ENCODE measurements around the gene GTF2F2. TPM values are rescaled to one million over a fixed set of nuclear protein-coding genes. Genes with fewer than 3 reads are reported as not detected.
"Not testable (repeated sequence)": the region's sequence is repeated elsewhere in the genome, so short reads cannot be mapped to it uniquely, and the experiment has no call there.

GTF2F2 gene
- total and polyA plus RNA-seq, 8 donors: 8.7 to 30.7 (median 16.2) TPM

DNA sequence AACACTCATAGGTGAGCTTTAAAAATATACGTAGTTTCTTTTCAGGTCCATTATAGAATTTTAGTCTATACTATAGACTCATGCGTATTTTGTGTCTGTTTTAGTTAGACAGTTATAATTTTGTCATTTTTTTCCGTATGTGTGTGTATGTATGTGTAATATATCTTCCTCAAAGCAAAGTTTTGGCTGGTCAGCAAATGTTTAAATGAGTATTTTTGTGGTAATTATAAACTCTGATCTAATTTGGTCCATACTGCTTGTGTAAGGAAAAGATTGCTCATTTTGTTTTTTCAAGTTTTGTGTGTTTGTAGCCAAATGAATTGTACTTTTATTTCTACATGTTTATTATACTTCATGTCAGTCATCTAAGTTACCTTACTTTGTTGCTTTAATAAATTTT, 60.0 kb downstream of the GTF2F2 start:
- Histone ChIP-seq H3K9me3 (no peaks in the 10 kb centered on the region), H3K4me3 (no peak overlapping the region), H3K27me3 (no peaks in the 10 kb centered on the region), H3K36me3 (peaks cover 0 to 23% (median 17%) of the 10 kb centered on the region in 4 donors), H3K4me1 (peaks cover 0 to 11% (median 0%) of the 10 kb centered on the region in 4 donors), H3K27ac (no peak overlapping the region)
- no peak for DNase-seq
- intact Hi-C loops (cut with DNase I; ENCODE audit: low total_unique reads): no loop called here
- no peak for TF ChIP-seq POLR2A (IDR thresholded peaks at IDR 0.05)
- TF ChIP-seq POLR2AphosphoS5 (IDR thresholded peaks at IDR 0.05): no peak
- TF ChIP-seq EP300 (IDR thresholded peaks at IDR 0.05): no peak
- TF ChIP-seq, protein P1, sequence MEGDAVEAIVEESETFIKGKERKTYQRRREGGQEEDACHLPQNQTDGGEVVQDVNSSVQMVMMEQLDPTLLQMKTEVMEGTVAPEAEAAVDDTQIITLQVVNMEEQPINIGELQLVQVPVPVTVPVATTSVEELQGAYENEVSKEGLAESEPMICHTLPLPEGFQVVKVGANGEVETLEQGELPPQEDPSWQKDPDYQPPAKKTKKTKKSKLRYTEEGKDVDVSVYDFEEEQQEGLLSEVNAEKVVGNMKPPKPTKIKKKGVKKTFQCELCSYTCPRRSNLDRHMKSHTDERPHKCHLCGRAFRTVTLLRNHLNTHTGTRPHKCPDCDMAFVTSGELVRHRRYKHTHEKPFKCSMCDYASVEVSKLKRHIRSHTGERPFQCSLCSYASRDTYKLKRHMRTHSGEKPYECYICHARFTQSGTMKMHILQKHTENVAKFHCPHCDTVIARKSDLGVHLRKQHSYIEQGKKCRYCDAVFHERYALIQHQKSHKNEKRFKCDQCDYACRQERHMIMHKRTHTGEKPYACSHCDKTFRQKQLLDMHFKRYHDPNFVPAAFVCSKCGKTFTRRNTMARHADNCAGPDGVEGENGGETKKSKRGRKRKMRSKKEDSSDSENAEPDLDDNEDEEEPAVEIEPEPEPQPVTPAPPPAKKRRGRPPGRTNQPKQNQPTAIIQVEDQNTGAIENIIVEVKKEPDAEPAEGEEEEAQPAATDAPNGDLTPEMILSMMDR (IDR thresholded peaks at IDR 0.05): no peak
- WGBS, 5 donors: 81 to 95% (median 86%) methylated on average over 3 of the region's 3 CpGs

DNA sequence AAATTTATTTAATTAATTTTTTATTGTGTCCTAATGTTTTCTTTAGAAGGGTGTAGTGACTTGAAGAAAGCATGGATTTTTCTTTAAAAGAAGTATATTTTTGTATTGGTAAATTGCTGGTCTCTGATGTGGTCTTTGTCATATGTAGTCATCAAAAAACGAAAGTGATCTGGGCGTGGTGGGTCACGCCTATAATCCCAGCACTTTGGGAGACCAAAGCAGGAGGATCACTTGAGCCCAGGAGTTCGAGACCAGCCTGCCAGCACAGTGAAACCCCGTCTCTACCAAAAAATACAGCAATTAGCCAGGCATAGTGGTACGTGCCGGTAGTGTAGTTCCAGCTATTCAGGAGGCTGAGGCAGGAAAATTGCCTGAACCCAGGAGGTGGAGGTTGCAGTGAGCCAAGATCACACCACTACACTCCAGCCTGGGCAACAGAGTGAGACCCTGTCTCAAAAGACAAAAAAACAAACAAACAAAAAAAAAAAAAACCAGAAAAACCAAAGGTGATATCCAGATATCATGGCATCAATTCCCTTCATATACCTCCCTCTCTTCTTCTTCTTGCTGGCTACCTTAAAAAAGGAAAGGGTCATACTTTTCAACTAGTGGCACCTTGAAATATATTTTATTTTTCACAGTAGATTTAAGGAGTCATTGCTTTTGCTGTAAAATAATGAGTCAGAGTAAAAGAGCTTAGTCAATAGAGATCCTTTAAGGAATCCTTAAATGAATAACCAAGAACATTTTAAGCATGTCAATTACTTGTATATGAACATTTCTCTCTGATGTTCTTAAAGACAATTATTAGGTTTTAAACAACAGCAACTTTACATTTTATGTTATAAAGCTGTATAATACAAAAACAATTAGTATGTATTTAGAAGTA, 60.6 kb downstream of the GTF2F2 start:
- intact Hi-C loops (cut with DNase I; ENCODE audit: low total_unique reads): no loop called here
- no peaks in the 10 kb centered on the region for H3K9me3 ChIP-seq
- no peaks in the 10 kb centered on the region for H3K27me3 ChIP-seq
- peaks cover 0 to 11% (median 0%) of the 10 kb centered on the region in 4 donors for H3K4me1 ChIP-seq
- 89 to 97% (median 92%) methylated on average over 7 of the region's 7 CpGs for WGBS, 5 donors
- H3K4me3 ChIP-seq: no peak overlapping the region
- no peak for DNase-seq
- TF ChIP-seq, protein P1 (IDR thresholded peaks at IDR 0.05): no peak
- no peak for TF ChIP-seq POLR2AphosphoS5 (IDR thresholded peaks at IDR 0.05)
- TF ChIP-seq POLR2A (IDR thresholded peaks at IDR 0.05): no peak
- no peak for TF ChIP-seq EP300 (IDR thresholded peaks at IDR 0.05)
- peaks cover 0 to 20% (median 17%) of the 10 kb centered on the region in 4 donors for H3K36me3 ChIP-seq
- no peak overlapping the region for H3K27ac ChIP-seq

DNA sequence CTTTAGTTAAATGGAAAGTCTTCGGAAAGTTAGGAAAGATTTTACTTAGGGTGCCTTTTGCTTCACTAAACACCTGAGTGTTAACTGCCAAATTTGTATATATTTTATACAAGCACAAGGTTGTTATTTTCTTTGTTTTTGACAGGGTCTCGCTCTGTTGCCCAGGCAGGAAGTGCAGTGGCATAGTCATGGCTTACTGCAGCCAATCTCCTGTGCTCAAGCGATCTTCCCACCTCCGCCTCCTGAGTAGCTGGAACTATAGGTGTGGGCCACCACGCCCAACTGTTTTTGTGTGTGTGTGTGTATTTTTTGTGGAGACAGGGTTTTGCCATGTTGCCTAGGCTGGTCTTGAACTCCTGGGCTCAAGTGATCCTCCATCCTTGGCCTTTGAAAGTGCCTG, 64.4 kb downstream of the GTF2F2 start:
- Histone ChIP-seq H3K27ac (no peak overlapping the region), H3K9me3 (no peaks in the 10 kb centered on the region), H3K36me3 (peaks cover 0 to 20% (median 17%) of the 10 kb centered on the region in 4 donors), H3K4me1 (no peaks in the 10 kb centered on the region), H3K4me3 (no peak overlapping the region), H3K27me3 (no peaks in the 10 kb centered on the region)
- no peak for DNase-seq
- whole genome bisulfite sequencing, 5 donors: 91 to 95% (median 93%) methylated on average over 5 of the region's 5 CpGs
- TF ChIP-seq POLR2A (IDR thresholded peaks at IDR 0.05): no peak
- no peak for TF ChIP-seq EP300 (IDR thresholded peaks at IDR 0.05)
- TF ChIP-seq, protein P1 (IDR thresholded peaks at IDR 0.05): no peak
- TF ChIP-seq POLR2AphosphoS5 (IDR thresholded peaks at IDR 0.05): no peak
- intact Hi-C loops (cut with DNase I; ENCODE audit: low total_unique reads): no loop called here

DNA sequence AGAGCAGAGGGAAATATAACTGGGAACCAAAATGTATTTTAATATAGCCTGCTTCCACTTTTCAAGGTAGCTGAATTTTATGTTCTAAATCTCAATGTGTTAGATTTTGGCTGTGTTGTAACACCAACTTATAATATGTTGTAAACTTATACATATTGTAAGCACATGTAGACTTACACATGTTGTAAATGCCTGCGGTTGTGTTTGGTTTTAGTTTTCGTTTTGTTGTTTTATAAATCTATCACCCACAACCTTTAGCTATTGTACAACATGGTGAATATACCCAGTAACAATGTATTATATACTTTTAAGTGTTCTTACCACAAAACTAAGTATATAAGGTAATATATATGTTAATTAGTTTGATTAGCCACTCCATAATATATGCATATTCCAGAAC, 65.0 kb downstream of the GTF2F2 start:
- 87 to 97% (median 90%) methylated on average over 2 of the region's 2 CpGs for WGBS, 5 donors
- no peaks in the 10 kb centered on the region for H3K27me3 ChIP-seq
- intact Hi-C loops (cut with DNase I; ENCODE audit: low total_unique reads): no loop called here

DNA sequence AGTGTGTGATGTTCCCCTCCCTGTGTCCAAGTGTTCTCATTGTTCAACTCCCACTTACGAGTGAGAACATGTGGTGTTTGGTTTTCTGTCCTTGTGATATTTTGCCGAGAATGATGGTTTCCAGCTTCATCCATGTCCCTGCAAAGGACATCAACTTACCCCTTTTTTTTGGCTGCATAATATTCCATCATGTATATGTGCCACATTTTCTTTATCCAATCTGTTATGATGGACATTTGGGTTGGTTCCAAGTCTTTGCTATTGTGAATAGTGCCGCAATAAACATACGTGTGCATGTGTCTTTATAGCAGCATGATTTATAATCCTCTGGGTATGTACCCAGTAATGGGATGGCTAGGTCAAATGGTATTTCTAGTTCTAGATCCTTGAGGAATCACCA, 68.8 kb downstream of the GTF2F2 start:
- H3K4me1 ChIP-seq; H3K9me3 ChIP-seq; DNase-seq; H3K27me3 ChIP-seq; H3K27ac ChIP-seq; intact Hi-C loops (cut with DNase I; ENCODE audit: low total_unique reads); H3K4me3 ChIP-seq: not testable (repeated sequence)
- H3K36me3 ChIP-seq: peaks cover 0 to 12% (median 10%) of the 10 kb centered on the region in 4 donors
- 94 to 99% (median 95%) methylated on average over 4 of the region's 4 CpGs for WGBS, 5 donors

More for the DNA sequence above, 65.0 kb downstream of the GTF2F2 start:
- H3K4me3 ChIP-seq: no peak overlapping the region
- H3K27ac ChIP-seq: no peak overlapping the region
- no peak for DNase-seq
- H3K36me3 ChIP-seq: peaks cover 0 to 20% (median 17%) of the 10 kb centered on the region in 4 donors
- TF ChIP-seq POLR2AphosphoS5 (IDR thresholded peaks at IDR 0.05) (no peak), POLR2A (IDR thresholded peaks at IDR 0.05) (no peak), EP300 (IDR thresholded peaks at IDR 0.05) (no peak)
- TF ChIP-seq, protein P1 (IDR thresholded peaks at IDR 0.05): no peak
- H3K9me3 ChIP-seq: no peaks in the 10 kb centered on the region
- H3K4me1 ChIP-seq: no peaks in the 10 kb centered on the region

DNA sequence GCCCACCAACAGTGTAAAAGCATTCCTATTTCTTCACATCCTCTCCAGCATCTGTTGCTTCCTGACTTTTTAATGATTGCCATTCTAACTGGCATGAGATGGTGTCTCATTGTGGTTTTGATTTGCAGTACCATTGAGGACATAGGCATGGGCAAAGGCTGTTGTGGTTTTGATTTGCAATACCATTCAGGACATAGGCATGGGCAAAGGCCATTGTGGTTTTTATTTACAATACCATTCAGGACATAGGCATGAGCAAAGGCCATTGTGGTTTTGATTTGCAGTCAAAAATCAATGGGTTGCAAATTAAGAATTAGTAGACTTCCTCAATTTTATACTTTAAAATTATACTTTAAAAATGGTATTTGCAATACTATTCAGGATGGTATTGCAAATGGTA, 69.2 kb downstream of the GTF2F2 start:
- H3K36me3 ChIP-seq: peaks cover 0 to 12% (median 6%) of the 10 kb centered on the region in 4 donors
- H3K4me1 ChIP-seq; H3K9me3 ChIP-seq; intact Hi-C loops (cut with DNase I; ENCODE audit: low total_unique reads); H3K27ac ChIP-seq; H3K27me3 ChIP-seq; H3K4me3 ChIP-seq; DNase-seq: not testable (repeated sequence)

Data from stomach (tissue), 9 donors.